ENCODE data around the gene COL21A1. TPM values are rescaled to one million over a fixed set of nuclear protein-coding genes. Genes with fewer than 3 reads are reported as not detected.
"Not testable (repeated sequence)": the region's sequence is repeated elsewhere in the genome, so short reads cannot be mapped to it uniquely, and the experiment has no call there.

Gene COL21A1

GRCh38 chr6:56014039-56014438 is 233.3 kb downstream of the COL21A1 start:
- H2BK120ac ChIP-seq (ENCODE audit: low read depth, low read length); H3K36me3 ChIP-seq (ENCODE audit: control insufficient read depth in 1 of 2, insufficient read depth in 2 of 2, low read depth in 1 of 2, low read length in 2 of 2); H4K91ac ChIP-seq (ENCODE audit: low read length); H3K4me3 ChIP-seq (ENCODE audit: insufficient read depth in 1 of 2, low read depth in 1 of 2, low read length in 2 of 2); H3K27ac ChIP-seq (ENCODE audit: low read length, poor library complexity, severe bottlenecking); H3K18ac ChIP-seq (ENCODE audit: low read depth in 1 of 2, low read length in 2 of 2); H3K9me3 ChIP-seq (ENCODE audit: control insufficient read depth, low read length); H3K23ac ChIP-seq (ENCODE audit: low read length in 2 of 2); H2AK5ac ChIP-seq (ENCODE audit: low read length, severe bottlenecking); H3K4me2 ChIP-seq (ENCODE audit: low read length, poor library complexity, severe bottlenecking); H3K4ac ChIP-seq (ENCODE audit: low read depth in 1 of 2, low read length in 2 of 2); DNase-seq; H3K79me1 ChIP-seq (replicated peaks; ENCODE audit: low read length, poor library complexity, severe bottlenecking); H2BK5ac ChIP-seq (ENCODE audit: low read depth, low read length, poor library complexity, severe bottlenecking); H2AFZ ChIP-seq (ENCODE audit: low read depth, low read length); H3K27me3 ChIP-seq (ENCODE audit: control insufficient read depth in 1 of 2, insufficient read depth in 1 of 2, low read length in 2 of 2); H2BK12ac ChIP-seq (ENCODE audit: low read length in 2 of 2); H3K14ac ChIP-seq (ENCODE audit: low read length in 2 of 2); H3K9ac ChIP-seq (ENCODE audit: low read length); H2BK15ac ChIP-seq (ENCODE audit: low read depth, poor library complexity, severe bottlenecking); H3K4me1 ChIP-seq (ENCODE audit: control insufficient read depth, insufficient read depth, low read depth, low read length); H4K8ac ChIP-seq (ENCODE audit: low read length): not testable (repeated sequence)
- WGBS, result 92% methylated on average over 10 of the region's 10 CpGs

- no peak overlapping the region for H4K91ac ChIP-seq (ENCODE audit: low read length)
- H3K27me3 ChIP-seq (ENCODE audit: control insufficient read depth in 1 of 2, insufficient read depth in 1 of 2, low read length in 2 of 2), result no peaks in the 10 kb centered on the region
- H3K36me3 ChIP-seq (ENCODE audit: control insufficient read depth in 1 of 2, insufficient read depth in 2 of 2, low read depth in 1 of 2, low read length in 2 of 2), result no peaks in the 10 kb centered on the region
- no peak overlapping the region for H3K4me2 ChIP-seq (ENCODE audit: low read length, poor library complexity, severe bottlenecking)
- no peak overlapping the region for H2AFZ ChIP-seq (ENCODE audit: low read depth, low read length)
- H2AK5ac ChIP-seq (ENCODE audit: low read length, severe bottlenecking), result no peak overlapping the region
- H3K27ac ChIP-seq (ENCODE audit: low read length, poor library complexity, severe bottlenecking), result no peak overlapping the region
- no peak overlapping the region for H3K14ac ChIP-seq (ENCODE audit: low read length in 2 of 2)
- H3K4me1 ChIP-seq (ENCODE audit: control insufficient read depth, insufficient read depth, low read depth, low read length), result no peaks in the 10 kb centered on the region
- H3K9ac ChIP-seq (ENCODE audit: low read length), result no peak overlapping the region
- H3K9me3 ChIP-seq (ENCODE audit: control insufficient read depth, low read length), result no peaks in the 10 kb centered on the region
- H3K4me3 ChIP-seq (ENCODE audit: insufficient read depth in 1 of 2, low read depth in 1 of 2, low read length in 2 of 2), result no peak overlapping the region
- H2BK15ac ChIP-seq (ENCODE audit: low read depth, poor library complexity, severe bottlenecking), result no peak overlapping the region
- no peak overlapping the region for H3K18ac ChIP-seq (ENCODE audit: low read depth in 1 of 2, low read length in 2 of 2)
- no peak overlapping the region for H2BK12ac ChIP-seq (ENCODE audit: low read length in 2 of 2)
- no CpG with 5 or more reads among the region's 2 CpGs for WGBS
- no peak overlapping the region for H2BK120ac ChIP-seq (ENCODE audit: low read depth, low read length)
- no peak for DNase-seq
- no peak overlapping the region for H3K23ac ChIP-seq (ENCODE audit: low read length in 2 of 2)
- H3K79me1 ChIP-seq (replicated peaks; ENCODE audit: low read length, poor library complexity, severe bottlenecking), result no peaks in the 10 kb centered on the region
- H4K8ac ChIP-seq (ENCODE audit: low read length), result no peak overlapping the region
- no peak overlapping the region for H3K4ac ChIP-seq (ENCODE audit: low read depth in 1 of 2, low read length in 2 of 2)
- H2BK5ac ChIP-seq (ENCODE audit: low read depth, low read length, poor library complexity, severe bottlenecking), result no peak overlapping the region
Observed at GRCh38 chr6:56009636-56010035, 237.7 kb downstream of the COL21A1 start.

Small RNA genes within 50 kb of the gene (small RNA-seq; reads per million reads assigned to genes)
- not detected for gene DHFRP6 (ENCODE audit: low read depth)
